H1 (cell line): ENCODE data around the gene RPS6KB2. TPM values are rescaled to one million over a fixed set of nuclear protein-coding genes. Genes with fewer than 3 reads are reported as not detected.

Experiments
- NANOG ChIP-seq: IDR thresholded peaks from 2 replicates; pipeline ENCODE4 v1.6.1; 2011; ENCODE audit warnings: low read length, low read depth, mild to moderate bottlenecking, inconsistent platforms; ENCODE audit not compliant: insufficient read depth, poor library complexity, severe bottlenecking
- POLR2A ChIP-seq, 2 experiments: IDR thresholded peaks; 1 replicate in 1 of 2; 2 replicates in 1 of 2; pipeline ENCODE4 v1.6.1; 2011; ENCODE audit warnings: low read depth in 2 of 2, low read length in 2 of 2, mild to moderate bottlenecking in 2 of 2; ENCODE audit errors: control extremely low read depth in 1 of 2
- polyA plus RNA-seq, 7 experiments: library from polyadenylated mRNA; depleted of rRNA in 3 of 7; stranded (reverse) in 5 of 7; unstranded in 2 of 7; fragments of >200 nt in 5 of 7; fragments of 200-250 nt in 2 of 7; gene quantifications; 1 replicate in 5 of 7; 2 replicates in 1 of 7; 4 replicates in 1 of 7; pipeline versions ENCODE4 v1.2.1 to v1.2.3, GENCODE V29; 2011 to 2013; ENCODE audit warnings: missing spikeins in 2 of 7, mixed read lengths in 2 of 7
- total RNA-seq: library from RNA; stranded (reverse); fragmentation: NEBNext Ultra II Directional; extraction: Animal tissue kit (Norgen Biotek cat#: 25700); gene quantifications from 2 replicates; pipeline ENCODE4 v1.2.1, GENCODE V29; 2021

The RPS6KB2 gene
- total and polyA plus RNA-seq, 2 of the 8 experiments (the other 6 are each of a cell fraction or from before 2014, with no cell fraction given), result 41.0 to 47.1 TPM

DNA sequence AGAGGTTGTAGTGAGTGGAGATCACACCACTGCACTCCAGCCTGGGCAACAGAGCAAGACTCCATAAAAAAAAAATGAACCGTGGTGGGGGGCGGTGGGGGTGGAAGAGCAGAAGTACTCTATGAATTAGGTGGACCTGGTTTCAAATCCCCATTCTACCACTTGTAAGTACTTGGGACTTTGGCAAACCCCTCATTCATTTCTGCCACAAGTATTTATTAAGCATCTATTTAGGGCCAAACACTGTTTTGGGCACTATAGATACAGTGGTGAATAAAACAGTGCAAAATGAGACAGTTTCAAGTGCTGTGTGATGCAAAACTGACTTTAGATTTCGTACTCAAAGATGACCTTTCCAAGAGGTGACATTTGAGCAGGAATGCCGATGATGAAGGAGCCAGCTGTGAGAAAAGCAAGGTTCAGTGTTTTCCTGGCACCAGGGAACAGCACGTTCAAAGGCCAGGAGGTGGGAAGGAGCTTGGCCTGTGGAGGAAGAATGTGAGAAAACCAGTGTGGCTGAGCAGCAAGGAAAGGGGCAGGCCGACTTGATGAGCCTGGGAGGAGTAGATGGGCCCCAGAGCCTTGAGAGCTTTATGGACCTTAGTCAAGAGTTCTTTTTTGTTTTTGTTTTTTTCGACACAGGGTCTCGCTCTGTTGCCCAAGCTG lies 42.2 kb downstream of the RPS6KB2 start (continued):
- no peak for TF ChIP-seq NANOG
- TF ChIP-seq POLR2A (IDR thresholded peaks at IDR 0.05; ENCODE audit: control extremely low read depth in 1 of 2, low read depth in 2 of 2, low read length in 2 of 2), result no peak
